ENCODE results near the gene SULT1C4. TPM values are rescaled to one million over a fixed set of nuclear protein-coding genes. Genes with fewer than 3 reads are reported as not detected.
"Not testable (repeated sequence)": the region's sequence is repeated elsewhere in the genome, so short reads cannot be mapped to it uniquely, and the experiment has no call there.

Gene SULT1C4
- total RNA-seq, 4 donors from 2014 or later = 1.7 to 5.2 (median 3.7) TPM

DNA sequence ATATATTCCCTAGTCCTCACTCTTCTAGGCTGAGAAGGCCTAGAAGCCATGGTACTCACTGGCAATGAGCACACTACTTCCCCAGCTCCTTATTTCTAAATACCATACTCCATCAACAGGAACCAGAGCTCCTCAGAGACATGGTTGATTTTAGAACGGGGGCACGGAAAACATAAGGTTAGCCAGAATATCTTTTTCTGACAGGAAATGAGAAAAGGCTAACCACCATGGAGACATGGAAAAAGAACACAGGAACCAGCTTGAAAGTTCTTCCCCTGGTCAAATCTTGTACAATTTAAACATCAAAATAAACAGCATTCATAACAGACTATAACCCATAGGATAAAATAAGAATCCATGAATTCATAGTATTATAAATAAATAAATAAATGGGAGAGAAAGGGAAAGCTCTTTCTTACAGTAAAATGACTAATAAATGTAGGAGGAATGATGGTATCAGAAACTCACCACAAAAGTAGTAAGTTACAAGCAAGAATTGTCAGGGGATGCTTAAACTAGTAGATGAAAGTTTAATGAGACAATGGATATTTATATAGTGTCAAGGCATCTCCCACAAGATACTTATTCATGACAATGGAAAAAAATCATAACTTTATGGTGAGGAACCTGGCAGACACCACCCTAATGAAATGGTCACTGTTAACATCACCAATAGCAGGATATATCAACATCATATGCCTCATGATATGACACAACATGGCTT, 50.7 kb downstream of the SULT1C4 start:
- H3K27me3 ChIP-seq = no peaks in the 10 kb centered on the region
- no peak overlapping the region for H3K27ac ChIP-seq (replicated peaks in 1 of 4)
- TF ChIP-seq POLR2AphosphoS5 (IDR thresholded peaks at IDR 0.05) = no peak
- TF ChIP-seq EP300 (IDR thresholded peaks at IDR 0.05) = no peak
- TF ChIP-seq, protein P1, sequence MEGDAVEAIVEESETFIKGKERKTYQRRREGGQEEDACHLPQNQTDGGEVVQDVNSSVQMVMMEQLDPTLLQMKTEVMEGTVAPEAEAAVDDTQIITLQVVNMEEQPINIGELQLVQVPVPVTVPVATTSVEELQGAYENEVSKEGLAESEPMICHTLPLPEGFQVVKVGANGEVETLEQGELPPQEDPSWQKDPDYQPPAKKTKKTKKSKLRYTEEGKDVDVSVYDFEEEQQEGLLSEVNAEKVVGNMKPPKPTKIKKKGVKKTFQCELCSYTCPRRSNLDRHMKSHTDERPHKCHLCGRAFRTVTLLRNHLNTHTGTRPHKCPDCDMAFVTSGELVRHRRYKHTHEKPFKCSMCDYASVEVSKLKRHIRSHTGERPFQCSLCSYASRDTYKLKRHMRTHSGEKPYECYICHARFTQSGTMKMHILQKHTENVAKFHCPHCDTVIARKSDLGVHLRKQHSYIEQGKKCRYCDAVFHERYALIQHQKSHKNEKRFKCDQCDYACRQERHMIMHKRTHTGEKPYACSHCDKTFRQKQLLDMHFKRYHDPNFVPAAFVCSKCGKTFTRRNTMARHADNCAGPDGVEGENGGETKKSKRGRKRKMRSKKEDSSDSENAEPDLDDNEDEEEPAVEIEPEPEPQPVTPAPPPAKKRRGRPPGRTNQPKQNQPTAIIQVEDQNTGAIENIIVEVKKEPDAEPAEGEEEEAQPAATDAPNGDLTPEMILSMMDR (IDR thresholded peaks at IDR 0.05) = no peak
- TF ChIP-seq POLR2A (IDR thresholded peaks at IDR 0.05; ENCODE audit: low read depth) = no peak
- no peaks in the 10 kb centered on the region for H3K36me3 ChIP-seq
- no peaks in the 10 kb centered on the region for H3K4me1 ChIP-seq
- intact Hi-C loops (cut with DNase I) = no loop called here
- H3K4me3 ChIP-seq = no peak overlapping the region
- no peaks in the 10 kb centered on the region for H3K9me3 ChIP-seq
- no peak for DNase-seq (ENCODE audit: extremely low spot score)
- WGBS = 56% methylated on average over 2 of the region's 2 CpGs

DNA sequence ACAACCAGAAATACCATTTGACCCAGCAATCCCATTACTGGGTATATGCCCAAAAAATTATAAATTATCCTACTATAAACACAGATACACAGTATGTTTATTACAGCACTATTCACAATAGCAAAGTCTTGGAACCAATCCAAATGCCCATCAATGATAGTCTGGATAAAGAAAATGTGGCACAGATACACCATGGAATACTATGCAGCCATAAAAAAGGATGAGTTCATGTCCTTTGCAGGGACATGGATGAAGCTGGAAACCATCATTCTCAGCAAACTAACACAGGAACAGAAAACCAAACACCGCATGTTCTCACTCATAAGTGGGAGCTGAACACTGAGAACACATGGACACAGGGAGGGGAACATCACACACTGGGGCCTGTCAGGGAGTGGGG, 57.8 kb downstream of the SULT1C4 start:
- H3K36me3 ChIP-seq; H3K27me3 ChIP-seq; H3K27ac ChIP-seq (replicated peaks in 1 of 4); H3K4me3 ChIP-seq; intact Hi-C loops (cut with DNase I); DNase-seq (ENCODE audit: extremely low spot score); H3K4me1 ChIP-seq; H3K9me3 ChIP-seq: not testable (repeated sequence)
- 100% methylated on average over 1 of the region's 1 CpG for WGBS

DNA sequence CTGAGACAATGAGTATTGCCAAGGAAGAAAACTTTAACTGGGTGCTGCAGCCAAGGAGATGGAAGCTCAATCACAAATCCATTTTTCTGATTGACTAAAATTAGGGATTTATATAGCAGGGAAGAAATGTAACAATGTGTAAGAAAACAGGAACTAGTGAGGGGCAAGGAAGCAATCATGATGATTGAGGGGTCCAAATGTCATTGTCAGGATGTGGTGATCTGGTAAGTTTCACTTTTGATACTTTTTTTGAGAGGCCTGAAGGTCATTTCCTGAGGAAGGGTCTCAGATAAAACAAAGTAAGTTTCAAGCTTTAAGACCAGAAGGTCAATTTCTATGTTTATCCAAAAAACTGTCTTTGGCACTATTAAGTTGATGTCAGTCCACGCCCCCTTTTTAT, 59.2 kb downstream of the SULT1C4 start:
- Histone ChIP-seq H3K36me3 (no peaks in the 10 kb centered on the region), H3K4me1 (no peaks in the 10 kb centered on the region), H3K9me3 (no peaks in the 10 kb centered on the region), H3K27me3 (no peaks in the 10 kb centered on the region), H3K4me3 (no peak overlapping the region), H3K27ac (replicated peaks in 1 of 4) (no peak overlapping the region)
- intact Hi-C loops (cut with DNase I) = no loop called here
- TF ChIP-seq POLR2AphosphoS5 (IDR thresholded peaks at IDR 0.05) (no peak), POLR2A (IDR thresholded peaks at IDR 0.05; ENCODE audit: low read depth) (no peak), EP300 (IDR thresholded peaks at IDR 0.05) (no peak)
- TF ChIP-seq, protein P1 (IDR thresholded peaks at IDR 0.05) = no peak
- WGBS = 63% methylated on average over 1 of the region's 1 CpG
- no peak for DNase-seq (ENCODE audit: extremely low spot score)

Small RNA genes lying within 50 kb of the gene (small RNA-seq; reads per million reads assigned to genes)
- 0 reads per million in 3 donors for gene SMIM12P1

Other genes starting within 250 kb of the SULT1C4 start
- gene SULT1C3, start 138.0 kb upstream of the SULT1C4 start, total RNA-seq = not detected
- gene SULT1C2, start 89.1 kb upstream of the SULT1C4 start, total RNA-seq = 1 to 10 TPM in 1 of 4 donors, under 1 TPM in 1, not detected in 2; 0.66 to 1.0 TPM
- gene GCC2, start 71.3 kb downstream of the SULT1C4 start, total RNA-seq = 10 to 100 TPM; 20.8 to 33.6 (median 23.0) TPM
- 100 to 1,000 TPM in 3 of 4 donors, 10 to 100 TPM in 1; 71.0 to 141 (median 123) TPM for gene LIMS1, start 156.5 kb downstream of the SULT1C4 start, total RNA-seq

Measured in esophagus muscularis mucosa (tissue), 4 donors.